ENCODE measurements around the gene TERB1. TPM values are rescaled to one million over a fixed set of nuclear protein-coding genes. Genes with fewer than 3 reads are reported as not detected.
"Not testable (repeated sequence)": the region's sequence is repeated elsewhere in the genome, so short reads cannot be mapped to it uniquely, and the experiment has no call there.

TERB1 gene
- total RNA-seq, 3 donors from 2014 or later = 0.28 to 0.32 TPM; not detected in 1

- intact Hi-C loops (cut with DNase I, micrococcal nuclease) = no loop called here
- Histone ChIP-seq H3K9me3 (no peaks in the 10 kb centered on the region), H3K4me3 (no peak overlapping the region), H3K36me3 (ENCODE audit: low read depth) (no peaks in the 10 kb centered on the region), H3K4me1 (ENCODE audit: low read depth) (no peaks in the 10 kb centered on the region)
- DNase-seq (no peak), ATAC-seq (no peak)
- TF ChIP-seq, protein P1, sequence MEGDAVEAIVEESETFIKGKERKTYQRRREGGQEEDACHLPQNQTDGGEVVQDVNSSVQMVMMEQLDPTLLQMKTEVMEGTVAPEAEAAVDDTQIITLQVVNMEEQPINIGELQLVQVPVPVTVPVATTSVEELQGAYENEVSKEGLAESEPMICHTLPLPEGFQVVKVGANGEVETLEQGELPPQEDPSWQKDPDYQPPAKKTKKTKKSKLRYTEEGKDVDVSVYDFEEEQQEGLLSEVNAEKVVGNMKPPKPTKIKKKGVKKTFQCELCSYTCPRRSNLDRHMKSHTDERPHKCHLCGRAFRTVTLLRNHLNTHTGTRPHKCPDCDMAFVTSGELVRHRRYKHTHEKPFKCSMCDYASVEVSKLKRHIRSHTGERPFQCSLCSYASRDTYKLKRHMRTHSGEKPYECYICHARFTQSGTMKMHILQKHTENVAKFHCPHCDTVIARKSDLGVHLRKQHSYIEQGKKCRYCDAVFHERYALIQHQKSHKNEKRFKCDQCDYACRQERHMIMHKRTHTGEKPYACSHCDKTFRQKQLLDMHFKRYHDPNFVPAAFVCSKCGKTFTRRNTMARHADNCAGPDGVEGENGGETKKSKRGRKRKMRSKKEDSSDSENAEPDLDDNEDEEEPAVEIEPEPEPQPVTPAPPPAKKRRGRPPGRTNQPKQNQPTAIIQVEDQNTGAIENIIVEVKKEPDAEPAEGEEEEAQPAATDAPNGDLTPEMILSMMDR (IDR thresholded peaks at IDR 0.05) = no peak
Observed at GRCh38 chr16:66800856-66801255, 528 bp downstream of the TERB1 start.

GRCh38 chr16:66798161-66798560 is 3.2 kb downstream of the TERB1 start:
- no peaks in the 10 kb centered on the region for H3K36me3 ChIP-seq (ENCODE audit: low read depth)
- no peaks in the 10 kb centered on the region for H3K9me3 ChIP-seq
- TF ChIP-seq, protein P1 (IDR thresholded peaks at IDR 0.05) = no peak
- no peak for DNase-seq
- no peak overlapping the region for H3K4me3 ChIP-seq
- H3K4me1 ChIP-seq (ENCODE audit: low read depth) = no peaks in the 10 kb centered on the region
- intact Hi-C loops (cut with DNase I, micrococcal nuclease) = no loop called here
- ATAC-seq = no peak

- H3K9me3 ChIP-seq; intact Hi-C loops (cut with DNase I, micrococcal nuclease); ATAC-seq: not testable (repeated sequence)
Observed at GRCh38 chr16:66793984-66794383, 7.4 kb downstream of the TERB1 start.

GRCh38 chr16:66790130-66790733 is 11.2 kb downstream of the TERB1 start:
- intact Hi-C loops (cut with DNase I, micrococcal nuclease) = no loop called here
- no peak overlapping the region for H3K4me3 ChIP-seq
- ATAC-seq (no peak), DNase-seq (no peak)
- no peaks in the 10 kb centered on the region for H3K36me3 ChIP-seq (ENCODE audit: low read depth)
- H3K9me3 ChIP-seq = no peaks in the 10 kb centered on the region
- TF ChIP-seq, protein P1 (IDR thresholded peaks at IDR 0.05) = no peak
- H3K4me1 ChIP-seq (ENCODE audit: low read depth) = no peaks in the 10 kb centered on the region

More at GRCh38 chr16:66793984-66794383, 7.4 kb downstream of the TERB1 start:
- not testable (repeated sequence) for DNase-seq; H3K36me3 ChIP-seq (ENCODE audit: low read depth); H3K4me3 ChIP-seq; H3K4me1 ChIP-seq (ENCODE audit: low read depth)

DNA sequence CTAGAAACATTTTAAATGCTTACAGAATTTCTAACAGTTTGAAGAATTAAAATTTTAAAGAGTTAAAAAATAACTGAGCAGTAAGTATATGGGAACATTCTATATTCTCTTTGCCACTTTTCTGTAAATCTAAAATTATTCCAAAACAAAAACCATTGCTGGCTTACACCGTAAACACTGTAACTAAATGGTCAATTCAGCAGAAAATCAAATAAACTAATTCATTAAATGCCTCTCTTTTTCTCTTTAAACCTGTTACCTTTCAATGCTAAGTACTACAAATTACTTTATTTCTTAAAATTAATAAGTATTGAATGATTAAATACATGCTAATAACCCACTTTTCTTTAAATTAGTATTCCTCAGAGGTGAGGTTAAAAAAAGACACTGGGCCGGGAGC is 14.0 kb downstream of the TERB1 start:
- ATAC-seq (no peak), DNase-seq (no peak)
- Histone ChIP-seq H3K4me1 (ENCODE audit: low read depth) (no peaks in the 10 kb centered on the region), H3K9me3 (no peaks in the 10 kb centered on the region), H3K36me3 (ENCODE audit: low read depth) (no peaks in the 10 kb centered on the region), H3K4me3 (no peak overlapping the region)
- intact Hi-C loops (cut with DNase I, micrococcal nuclease) = no loop called here
- TF ChIP-seq, protein P1 (IDR thresholded peaks at IDR 0.05) = no peak

DNA sequence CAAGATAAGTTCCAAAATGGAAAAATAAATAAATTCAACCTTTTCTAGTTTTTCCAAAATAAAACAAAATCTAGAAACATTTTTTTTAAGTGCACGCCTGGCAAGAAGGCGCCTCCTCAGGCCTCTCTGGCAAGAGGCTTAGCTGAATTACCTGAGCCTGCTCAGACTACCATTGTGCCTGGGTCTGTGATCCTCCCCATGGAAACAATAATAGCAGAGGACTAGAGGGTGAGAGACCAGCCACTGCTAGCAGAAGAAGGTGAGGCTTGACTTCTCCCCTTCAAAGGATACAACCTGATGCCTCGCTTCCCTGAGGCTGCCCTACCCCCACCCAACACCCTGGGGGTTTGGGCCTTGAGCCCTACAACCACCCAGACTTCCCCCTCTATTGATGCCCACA is 14.8 kb downstream of the TERB1 start:
- no peaks in the 10 kb centered on the region for H3K4me1 ChIP-seq (ENCODE audit: low read depth)
- no peaks in the 10 kb centered on the region for H3K36me3 ChIP-seq (ENCODE audit: low read depth)
- H3K4me3 ChIP-seq = no peak overlapping the region
- no peak for ATAC-seq
- intact Hi-C loops (cut with DNase I, micrococcal nuclease) = no loop called here
- no peaks in the 10 kb centered on the region for H3K9me3 ChIP-seq
- no peak for DNase-seq
- TF ChIP-seq, protein P1 (IDR thresholded peaks at IDR 0.05) = no peak

All from mucosa of descending colon (tissue), 3 donors.